ENCODE measurements around the gene TRAF7. TPM values are rescaled to one million over a fixed set of nuclear protein-coding genes. Genes with fewer than 3 reads are reported as not detected.
A peak's percentile ranks its signal among the peaks of the same experiment; 100 is the strongest.

TRAF7 gene
- total RNA-seq, 4 donors from 2014 or later = 51.2 to 120 (median 79.3) TPM

DNA sequence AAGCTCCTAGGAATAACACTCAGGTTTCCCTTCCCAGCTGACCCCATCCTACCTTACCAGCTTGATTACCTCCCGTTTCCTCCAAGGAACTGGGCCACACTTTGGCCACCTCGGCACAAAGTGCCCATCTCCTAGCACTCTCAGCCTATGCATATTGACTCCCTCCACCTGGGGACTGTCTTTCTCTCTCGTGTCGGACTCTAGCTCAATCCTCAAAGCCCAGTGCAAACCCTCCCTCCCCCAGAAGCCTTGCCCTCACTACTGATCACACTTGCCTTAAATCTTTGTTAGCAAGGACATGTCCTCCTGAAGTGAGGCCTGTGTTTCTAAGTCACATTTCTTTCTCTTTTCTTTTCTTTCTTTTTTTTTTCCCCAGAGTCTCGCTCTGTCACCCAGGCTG, 9.7 kb upstream of the TRAF7 start:
- no peak for TF ChIP-seq POLR2A (IDR thresholded peaks at IDR 0.05)
- TF ChIP-seq, protein P1, sequence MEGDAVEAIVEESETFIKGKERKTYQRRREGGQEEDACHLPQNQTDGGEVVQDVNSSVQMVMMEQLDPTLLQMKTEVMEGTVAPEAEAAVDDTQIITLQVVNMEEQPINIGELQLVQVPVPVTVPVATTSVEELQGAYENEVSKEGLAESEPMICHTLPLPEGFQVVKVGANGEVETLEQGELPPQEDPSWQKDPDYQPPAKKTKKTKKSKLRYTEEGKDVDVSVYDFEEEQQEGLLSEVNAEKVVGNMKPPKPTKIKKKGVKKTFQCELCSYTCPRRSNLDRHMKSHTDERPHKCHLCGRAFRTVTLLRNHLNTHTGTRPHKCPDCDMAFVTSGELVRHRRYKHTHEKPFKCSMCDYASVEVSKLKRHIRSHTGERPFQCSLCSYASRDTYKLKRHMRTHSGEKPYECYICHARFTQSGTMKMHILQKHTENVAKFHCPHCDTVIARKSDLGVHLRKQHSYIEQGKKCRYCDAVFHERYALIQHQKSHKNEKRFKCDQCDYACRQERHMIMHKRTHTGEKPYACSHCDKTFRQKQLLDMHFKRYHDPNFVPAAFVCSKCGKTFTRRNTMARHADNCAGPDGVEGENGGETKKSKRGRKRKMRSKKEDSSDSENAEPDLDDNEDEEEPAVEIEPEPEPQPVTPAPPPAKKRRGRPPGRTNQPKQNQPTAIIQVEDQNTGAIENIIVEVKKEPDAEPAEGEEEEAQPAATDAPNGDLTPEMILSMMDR (IDR thresholded peaks at IDR 0.05) = no peak
- H3K4me3 ChIP-seq = no peak overlapping the region

DNA sequence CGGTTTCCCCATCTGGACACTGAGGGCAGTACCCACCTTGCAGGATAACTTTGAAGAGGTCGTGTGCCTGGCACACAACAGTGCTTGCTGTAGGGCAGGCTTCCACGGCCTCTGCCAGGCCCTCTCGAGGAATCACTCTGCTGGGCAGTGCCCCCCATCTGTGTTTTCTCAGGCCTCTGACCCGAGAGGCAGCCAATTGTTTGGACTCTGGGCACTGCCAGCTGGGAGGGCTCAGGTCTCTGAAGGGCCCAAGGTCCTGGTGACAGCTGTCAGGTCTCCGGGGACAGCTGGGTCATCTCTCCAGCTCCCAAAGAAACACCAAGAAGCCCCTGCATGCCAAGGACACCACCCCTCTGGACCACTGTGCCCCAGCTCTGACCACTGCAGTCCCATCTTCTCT, 8.2 kb upstream of the TRAF7 start:
- peak overlapping the region in 1 of 4 donors; percentile 64 for H3K4me3 ChIP-seq

More for the DNA sequence above, 9.7 kb upstream of the TRAF7 start:
- Histone ChIP-seq H3K4me1 (peaks cover 5 to 31% (median 13%) of the 10 kb centered on the region in 4 donors), H3K27ac (no peak overlapping the region), H3K9me3 (no peaks in the 10 kb centered on the region), H3K36me3 (no peaks in the 10 kb centered on the region), H3K27me3 (no peaks in the 10 kb centered on the region)
- DNase-seq = no peak

DNA sequence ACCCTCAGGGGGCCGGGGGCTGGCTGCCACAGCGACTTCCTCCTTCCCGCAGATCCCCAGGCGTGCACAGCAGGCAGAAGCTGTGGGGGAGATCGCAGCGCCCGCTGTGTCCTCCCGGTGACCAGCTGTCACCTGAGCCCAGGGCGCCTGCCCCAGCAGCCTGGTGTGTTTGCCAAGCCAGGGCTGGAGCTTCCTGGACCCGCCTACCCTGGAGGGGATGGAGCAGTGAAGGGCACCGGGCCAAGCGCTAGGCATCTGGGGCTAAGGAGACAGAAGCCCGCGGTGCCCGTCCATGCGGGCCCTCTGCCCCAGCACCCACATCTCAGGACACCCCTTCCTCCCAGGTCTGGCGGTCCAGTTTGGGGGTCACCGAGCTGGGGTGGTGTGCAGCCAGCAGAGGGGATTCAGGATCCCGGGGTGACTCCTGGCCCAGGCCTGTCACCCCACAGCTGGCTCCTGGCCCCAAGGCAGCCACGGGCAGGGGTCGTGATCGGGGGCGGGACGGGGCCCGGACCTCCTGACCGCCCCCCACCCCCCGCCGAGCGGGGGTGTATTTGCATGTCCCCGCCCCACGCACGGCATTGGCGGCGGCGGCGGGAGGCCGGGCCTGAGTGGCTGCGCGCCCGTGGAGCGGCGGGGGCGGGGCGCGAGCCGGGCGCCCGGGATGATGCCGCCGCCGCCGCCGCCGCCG, 7.5 kb upstream of the TRAF7 start, which contains the start of gene RAB26:
Gene RAB26, plus strand, starts transcription at position 645 of the 691 bp plus-strand sequence. CDS start 159 bp downstream, outside the sequence.
- no peaks in the 10 kb centered on the region for H3K9me3 ChIP-seq
- peaks cover 9 to 54% (median 22%) of the 10 kb centered on the region in 4 donors for H3K4me1 ChIP-seq
- DNase-seq = peak; percentile 74 to 90 (median 86)
- peak within 1 kb of the TSS; percentile 25 to 83 (median 72) for H3K27ac ChIP-seq
- peak within 1 kb of the TSS; percentile 42 to 69 (median 64) for H3K4me3 ChIP-seq
- TF ChIP-seq, protein P1 (IDR thresholded peaks at IDR 0.05) = no peak
- peak; percentile 33 to 45 for TF ChIP-seq POLR2A (IDR thresholded peaks at IDR 0.05)
- H3K36me3 ChIP-seq = peaks cover 0 to 6% (median 0%) of the 10 kb centered on the region in 3 donors
- no peaks in the 10 kb centered on the region for H3K27me3 ChIP-seq

More for the DNA sequence above, 8.2 kb upstream of the TRAF7 start:
- no peaks in the 10 kb centered on the region for H3K9me3 ChIP-seq
- no peaks in the 10 kb centered on the region for H3K27me3 ChIP-seq
- peaks cover 0 to 6% (median 0%) of the 10 kb centered on the region in 3 donors for H3K36me3 ChIP-seq
- peak overlapping the region; percentile 8 to 83 (median 72) for H3K27ac ChIP-seq
- no peak for DNase-seq
- peaks cover 9 to 46% (median 15%) of the 10 kb centered on the region in 4 donors for H3K4me1 ChIP-seq
- no peak for TF ChIP-seq POLR2A (IDR thresholded peaks at IDR 0.05)
- TF ChIP-seq, protein P1 (IDR thresholded peaks at IDR 0.05) = no peak

DNA sequence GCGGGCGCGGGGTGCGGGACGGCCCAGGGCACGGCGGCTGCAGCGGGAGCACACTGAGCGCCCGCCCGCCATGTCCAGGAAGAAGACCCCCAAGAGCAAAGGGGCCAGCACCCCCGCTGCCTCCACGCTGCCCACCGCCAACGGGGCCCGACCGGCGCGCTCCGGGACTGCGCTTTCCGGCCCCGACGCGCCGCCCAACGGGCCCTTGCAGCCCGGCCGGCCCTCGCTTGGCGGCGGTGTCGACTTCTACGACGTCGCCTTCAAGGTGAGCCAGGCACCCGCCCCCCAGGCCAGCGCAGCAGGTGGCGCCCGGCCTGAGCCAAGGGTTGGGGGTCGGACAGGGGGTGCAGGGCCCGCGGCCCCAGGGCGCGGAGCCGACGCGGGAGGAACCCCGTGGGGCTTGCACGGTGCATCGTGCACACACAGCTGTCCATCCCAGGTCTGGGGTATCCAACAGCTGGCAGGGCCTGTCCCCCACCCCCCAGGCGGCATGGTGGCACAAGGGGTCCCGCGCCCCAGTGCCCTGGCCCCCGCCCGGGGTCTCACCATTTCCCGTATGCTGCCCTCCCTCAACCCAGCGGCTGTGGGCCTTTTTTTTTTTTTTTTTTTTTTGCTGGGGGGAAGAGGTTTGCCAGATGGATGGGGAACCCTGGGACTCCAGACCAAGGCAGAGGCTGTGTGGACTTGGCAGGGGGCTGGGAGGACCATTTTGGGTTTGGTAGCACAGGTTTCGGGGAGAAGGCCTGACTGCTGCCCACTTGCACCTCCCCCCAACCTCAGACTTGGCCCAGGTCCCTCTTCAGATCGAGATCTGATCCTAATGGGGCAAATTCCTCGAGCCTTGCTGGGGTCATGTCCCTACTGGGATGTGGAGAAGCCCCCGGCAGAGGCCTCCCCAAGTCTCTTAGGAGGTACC, 6.6 kb upstream of the TRAF7 start:
- Histone ChIP-seq H3K27me3 (no peaks in the 10 kb centered on the region), H3K27ac (peak overlapping the region; percentile 25 to 83 (median 46)), H3K9me3 (no peaks in the 10 kb centered on the region), H3K4me1 (peaks cover 12 to 61% (median 28%) of the 10 kb centered on the region in 4 donors), H3K4me3 (peak overlapping the region; percentile 42 to 69 (median 64)), H3K36me3 (peaks cover 0 to 6% (median 0%) of the 10 kb centered on the region in 3 donors)
- no peak for TF ChIP-seq POLR2A (IDR thresholded peaks at IDR 0.05)
- TF ChIP-seq, protein P1 (IDR thresholded peaks at IDR 0.05) = peak in 3 of 6 experiments; percentile 33 to 36 (median 36)
- DNase-seq = no peak

DNA sequence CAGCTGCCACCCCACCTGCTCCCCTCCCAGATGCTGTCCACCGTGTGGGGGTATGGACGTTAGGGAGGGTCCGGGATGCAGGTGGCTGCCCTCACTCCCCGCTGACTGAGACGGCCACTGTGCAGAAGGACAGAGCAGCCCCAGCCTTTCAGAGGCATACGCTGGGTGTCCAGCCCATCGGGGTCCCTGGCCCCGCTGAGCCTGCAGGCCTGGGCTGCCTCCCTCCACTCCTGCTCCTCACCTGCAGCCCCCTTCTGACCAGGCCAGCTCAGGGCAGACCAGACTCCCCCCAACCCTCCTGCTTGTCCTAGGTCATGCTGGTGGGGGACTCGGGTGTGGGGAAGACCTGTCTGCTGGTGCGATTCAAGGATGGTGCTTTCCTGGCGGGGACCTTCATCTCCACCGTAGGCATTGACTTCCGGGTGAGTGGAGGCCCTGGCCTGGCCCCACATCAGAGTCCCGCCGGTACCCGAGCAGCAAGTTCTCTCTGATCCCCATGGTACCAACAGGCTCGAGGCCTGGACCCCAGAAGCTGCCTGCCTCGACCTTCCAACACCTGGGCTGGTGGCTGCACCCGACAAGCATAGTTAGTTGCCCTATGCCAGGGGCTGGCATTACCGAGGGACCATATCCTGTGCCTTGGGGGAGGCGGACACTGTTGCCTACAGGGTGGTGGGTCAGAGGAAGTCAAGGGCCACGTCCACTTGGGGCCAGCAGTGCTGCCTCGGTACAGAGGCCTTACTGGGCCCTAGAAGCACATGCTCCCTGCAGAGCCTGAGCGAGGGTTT, 5.8 kb upstream of the TRAF7 start:
- TF ChIP-seq POLR2A (IDR thresholded peaks at IDR 0.05) = no peak
- TF ChIP-seq, protein P1 (IDR thresholded peaks at IDR 0.05) = no peak
- Histone ChIP-seq H3K4me3 (peak overlapping the region in 2 of 4 donors; percentile 64 to 69), H3K27ac (peak overlapping the region in 1 of 4 donors; percentile 33), H3K9me3 (no peaks in the 10 kb centered on the region), H3K4me1 (peaks cover 13 to 67% (median 34%) of the 10 kb centered on the region in 4 donors), H3K27me3 (no peaks in the 10 kb centered on the region), H3K36me3 (peaks cover 0 to 6% (median 0%) of the 10 kb centered on the region in 3 donors)
- no peak for DNase-seq

Measured in Peyer's patch (tissue), 4 donors.